IMR-90 (cell line): ENCODE data around the gene BPIFA3. TPM values are rescaled to one million over a fixed set of nuclear protein-coding genes. Genes with fewer than 3 reads are reported as not detected.

ENCODE experiments used
- ATAC-seq: fragments of 200-7000 bp; cut with Tn5 transposase; 2 replicates; pipeline ENCODE4 v1.9.1; 2020; ENCODE audit warnings: low read depth, mild to moderate bottlenecking, moderate library complexity
- BruUV-seq: library from RNA; stranded (reverse); fragments of 400-500 nt; replicated peaks from 2 replicates; lab custom pipeline; 2021; lab: Mats Ljungman, UMichigan
- CTCF ChIA-PET: fragments of 300-600 bp; formaldehyde crosslinking; extraction: SDS; loops from one replicate; lab custom pipeline; 2021; ENCODE audit warnings: antibody characterized with exemption; lab: Yijun Ruan, JAX
- POLR2A ChIA-PET: fragments of 300-600 bp; sonication (Branson Sonifier 250); formaldehyde crosslinking; loops from one replicate; lab custom pipeline; 2022; ENCODE audit warnings: antibody characterized with exemption; ENCODE audit not compliant: unreplicated experiment; lab: Charles Lee
- DNase-seq: peaks from one replicate; pipeline ENCODE4 v3.0.0; 2013
- H2AFZ ChIP-seq: replicated peaks from 2 replicates; pipeline ENCODE3; 2013; ENCODE audit warnings: low read length, mild to moderate bottlenecking; ENCODE audit not compliant: poor library complexity
- H2AK5ac ChIP-seq: 2 replicates; pipeline ENCODE4 v1.6.1; 2013; ENCODE audit warnings: low read depth, low read length, inconsistent platforms
- H2AK9ac ChIP-seq: replicated peaks from 2 replicates; pipeline ENCODE3; 2013; ENCODE audit warnings: mild to moderate bottlenecking, low read depth, low read length, moderate library complexity; ENCODE audit not compliant: poor library complexity
- H2BK120ac ChIP-seq: 2 replicates; pipeline ENCODE4 v1.6.1; 2013; ENCODE audit warnings: low read depth, low read length, inconsistent platforms
- H2BK15ac ChIP-seq: 3 replicates; pipeline ENCODE4 v1.6.1; 2013; ENCODE audit warnings: low read depth, low read length, inconsistent platforms
- H2BK20ac ChIP-seq: 2 replicates; pipeline ENCODE4 v1.6.1; 2013; ENCODE audit warnings: low read depth, mild to moderate bottlenecking, inconsistent platforms, low read length, moderate library complexity
- H2BK5ac ChIP-seq: 2 replicates; pipeline ENCODE4 v1.6.1; 2013; ENCODE audit warnings: mild to moderate bottlenecking, low read depth, low read length, inconsistent platforms; ENCODE audit not compliant: poor library complexity, severe bottlenecking
- H3K14ac ChIP-seq: replicated peaks from 2 replicates; pipeline ENCODE4 v1.6.1; 2013; ENCODE audit warnings: low read depth, low read length, inconsistent platforms
- H3K18ac ChIP-seq: 2 replicates; pipeline ENCODE4 v1.6.1; 2013; ENCODE audit warnings: low read depth, low read length, control low read depth
- H3K23ac ChIP-seq: 2 replicates; pipeline ENCODE4 v1.6.1; 2013; ENCODE audit warnings: low read depth, low read length, inconsistent platforms
- H3K27ac ChIP-seq: 2 replicates; pipeline ENCODE4 v1.5.1; 2013; ENCODE audit warnings: mild to moderate bottlenecking, control low read depth, low read length; ENCODE audit not compliant: insufficient read depth
- H3K27me3 ChIP-seq: 2 replicates; pipeline ENCODE4 v1.6.1; 2013; ENCODE audit warnings: low read length; ENCODE audit not compliant: control insufficient read depth, insufficient read depth
- H3K36me3 ChIP-seq: 2 replicates; pipeline ENCODE4 v1.6.1; 2013; ENCODE audit warnings: low read length, mixed read lengths; ENCODE audit not compliant: control insufficient read depth, insufficient read depth
- H3K4ac ChIP-seq: 2 replicates; pipeline ENCODE4 v1.6.1; 2013; ENCODE audit warnings: low read depth, low read length, inconsistent platforms
- H3K4me1 ChIP-seq: 2 replicates; pipeline ENCODE4 v1.6.1; 2013; ENCODE audit warnings: low read length, mixed read lengths; ENCODE audit not compliant: control insufficient read depth, insufficient read depth
- H3K4me2 ChIP-seq: 2 replicates; pipeline ENCODE4 v1.6.1; 2013; ENCODE audit warnings: low read depth, mild to moderate bottlenecking, control low read depth, low read length, moderate library complexity
- H3K4me3 ChIP-seq: 2 replicates; pipeline ENCODE4 v1.5.1; 2013; ENCODE audit warnings: low read depth, mild to moderate bottlenecking, control low read depth, low read length, moderate library complexity; ENCODE audit not compliant: insufficient read depth
- H3K56ac ChIP-seq: 2 replicates; pipeline ENCODE4 v1.6.1; 2013; ENCODE audit warnings: low read length, inconsistent platforms; ENCODE audit not compliant: insufficient read depth; ENCODE audit errors: extremely low read depth
- H3K79me1 ChIP-seq, 2 experiments: 2 replicates each; pipeline ENCODE4 v1.6.1; 2013; ENCODE audit warnings: low read length in 2 of 2, inconsistent platforms in 1 of 2, low read depth in 1 of 2
- H3K9ac ChIP-seq: 2 replicates; pipeline ENCODE4 v1.6.1; 2013; ENCODE audit warnings: low read depth, low read length, control low read depth
- H3K9me1 ChIP-seq: 2 replicates; pipeline ENCODE4 v1.6.1; 2013; ENCODE audit warnings: low read length, inconsistent platforms; ENCODE audit not compliant: insufficient read depth
- H3K9me3 ChIP-seq: 2 replicates; pipeline ENCODE4 v1.6.1; 2013; ENCODE audit warnings: low read length; ENCODE audit not compliant: control insufficient read depth, insufficient read depth
- H4K20me1 ChIP-seq: 2 replicates; pipeline ENCODE4 v1.6.1; 2013; ENCODE audit warnings: low read length, inconsistent platforms; ENCODE audit not compliant: insufficient read depth
- H4K5ac ChIP-seq: 2 replicates; pipeline ENCODE4 v1.6.1; 2013; ENCODE audit warnings: mild to moderate bottlenecking, low read depth, low read length, control low read depth
- H4K8ac ChIP-seq, 2 experiments: 2 replicates each; pipeline ENCODE4 v1.6.1; 2013; ENCODE audit warnings: low read depth in 2 of 2, low read length in 2 of 2, control low read depth in 1 of 2, inconsistent platforms in 1 of 2
- H4K91ac ChIP-seq: 2 replicates; pipeline ENCODE4 v1.6.1; 2013; ENCODE audit warnings: low read depth, low read length, inconsistent platforms; ENCODE audit not compliant: insufficient read depth
- SMC3 ChIP-seq: fragments of 150-350 bp; IDR thresholded peaks from 2 replicates; pipeline ENCODE4 v1.6.1; 2016; ENCODE audit warnings: low read depth, mild to moderate bottlenecking, antibody characterized with exemption, low read length, moderate library complexity
- WGBS, 2 experiments: methylation state at CpG; one replicate each; pipeline versions ENCODE4 v1.1.5 to v1.1.7; 2013; ENCODE audit warnings: missing lambda C conversion rate in 2 of 2; ENCODE audit not compliant: insufficient read length in 1 of 2; ENCODE audit errors: extremely low coverage in 2 of 2; 5-methylcytosine and 5-hydroxymethylcytosine counted together
- dilution Hi-C: fragments of 300-500 bp; cut with HindIII; formaldehyde crosslinking; loops from one replicate; pipeline ENCODE4 v1.14.3; 2018; ENCODE audit warnings: low sequenced_read_pairs; ENCODE audit not compliant: unreplicated experiment
- in situ Hi-C: fragments of 300-500 bp; cut with MboI; formaldehyde crosslinking; loops from 3 replicates; pipeline ENCODE4 v1.14.3; 2019; ENCODE audit warnings: low sequenced_read_pairs, inconsistent platforms, mixed read lengths
- intact Hi-C: fragments of 100-400 bp; cut with micrococcal nuclease; formaldehyde crosslinking; loops from 2 replicates; pipeline ENCODE4 v1.10.0; 2022
- polyA plus RNA-seq, 3 experiments: library from polyadenylated mRNA; depleted of rRNA; stranded (reverse); fragments of >200 nt; gene quantifications; 2 replicates each; pipeline ENCODE4 v1.2.3, GENCODE V29; 2012; ENCODE audit warnings: low replicate concordance in 1 of 3
- total RNA-seq: library from RNA; depleted of rRNA; stranded (reverse); fragments of >200 nt; gene quantifications from 2 replicates; pipeline ENCODE4 v1.2.3, GENCODE V29; 2012

The BPIFA3 gene
- total and polyA plus RNA-seq, 2 of the 4 experiments (the other 2 are of a cell fraction) = not detected

DNA sequence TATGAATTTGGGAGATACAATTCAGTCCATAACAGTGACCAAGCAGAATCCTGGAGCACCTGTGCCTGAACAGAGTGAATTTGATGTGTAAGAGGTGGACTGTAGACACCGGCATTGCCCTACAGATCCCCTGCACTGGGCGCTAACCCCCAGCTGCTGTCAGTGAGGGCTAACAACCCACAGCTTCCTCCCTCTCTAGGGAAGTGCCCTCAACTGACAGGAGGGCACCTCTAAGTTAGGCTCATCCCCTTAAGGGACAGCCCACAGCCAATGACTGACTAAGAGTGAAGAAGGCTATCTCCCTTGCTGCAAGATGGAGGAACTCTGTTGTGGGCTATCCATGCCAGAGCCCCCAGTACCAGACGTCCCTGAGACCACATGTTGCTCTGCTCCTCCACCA lies 50.5 kb downstream of the BPIFA3 start:
- intact Hi-C loops = no loop called here
- H2AFZ ChIP-seq = peak overlapping the region; percentile 43
- no peak overlapping the region for H4K8ac ChIP-seq
- H3K27me3 ChIP-seq = peaks cover 6% of the 10 kb centered on the region
- dilution Hi-C loops = no loop called here
- no peaks in the 10 kb centered on the region for H3K9me1 ChIP-seq
- H4K5ac ChIP-seq = no peak overlapping the region
- no peak overlapping the region for H3K18ac ChIP-seq
- POLR2A ChIA-PET = no interaction called here
- H3K9me3 ChIP-seq = no peaks in the 10 kb centered on the region
- no peak overlapping the region for H2AK5ac ChIP-seq
- in situ Hi-C loops = no loop called here
- WGBS, 2 experiments = no CpG with 5 or more reads among the region's 3 CpGs
- no peak overlapping the region for H3K9ac ChIP-seq
- no peak overlapping the region for H3K14ac ChIP-seq
- H3K36me3 ChIP-seq = no peaks in the 10 kb centered on the region
- no peaks in the 10 kb centered on the region for H3K4me1 ChIP-seq
- H4K20me1 ChIP-seq = no peaks in the 10 kb centered on the region
- H3K27ac ChIP-seq = no peak overlapping the region
- H2AK9ac ChIP-seq = no peak overlapping the region
- H2BK120ac ChIP-seq = no peak overlapping the region
- H2BK5ac ChIP-seq = no peak overlapping the region
- no peak overlapping the region for H4K91ac ChIP-seq
- H2BK20ac ChIP-seq = no peak overlapping the region
- H2BK15ac ChIP-seq = no peak overlapping the region
- H3K4me3 ChIP-seq = no peak overlapping the region
- no TSS peak for BruUV-seq
- CTCF ChIA-PET = no interaction called here
- no peak overlapping the region for H3K56ac ChIP-seq
- H3K4ac ChIP-seq = no peak overlapping the region
- H3K79me1 ChIP-seq = no peaks in the 10 kb centered on the region
- no peak overlapping the region for H3K23ac ChIP-seq
- DNase-seq (no peak), ATAC-seq (no peak)
- no peak for TF ChIP-seq SMC3
- H3K4me2 ChIP-seq = no peak overlapping the region
